IMR-90 (cell line): ENCODE data around the gene UBASH3A.

Experiments
- BHLHE40 ChIP-seq: fragments of 150-350 bp; IDR thresholded peaks from 2 replicates; pipeline ENCODE4 v1.6.1; 2016; ENCODE audit warnings: mild to moderate bottlenecking, low read depth, low read length
- CEBPB ChIP-seq: IDR thresholded peaks from 2 replicates; pipeline ENCODE4 v1.6.1; 2012; ENCODE audit warnings: low read depth, low read length, improper control_type of control experiment
- CTCF ChIP-seq: conservative IDR thresholded peaks from 2 replicates; pipeline ENCODE4 v1.5.1; 2012; ENCODE audit warnings: mild to moderate bottlenecking, low read depth, low read length, improper control_type of control experiment
- ELK1 ChIP-seq: fragments of 150-350 bp; IDR thresholded peaks from 2 replicates; pipeline ENCODE4 v1.6.1; 2016; ENCODE audit warnings: low read depth, mild to moderate bottlenecking, low read length, moderate library complexity, borderline replicate concordance
- MAFK ChIP-seq: IDR thresholded peaks from 2 replicates; pipeline ENCODE4 v1.6.1; 2012; ENCODE audit warnings: low read depth, low read length, improper control_type of control experiment
- MXI1 ChIP-seq: IDR thresholded peaks from 2 replicates; pipeline ENCODE4 v1.6.1; 2012; ENCODE audit warnings: low read depth, mild to moderate bottlenecking, low read length, moderate library complexity, borderline replicate concordance
- POLR2A ChIP-seq: IDR thresholded peaks from 2 replicates; pipeline ENCODE4 v1.6.1; 2012; ENCODE audit warnings: mild to moderate bottlenecking, low read depth, low read length
- RAD21 ChIP-seq: IDR thresholded peaks from 2 replicates; pipeline ENCODE4 v1.6.1; 2012; ENCODE audit warnings: low read length, improper control_type of control experiment
- RCOR1 ChIP-seq: IDR thresholded peaks from 2 replicates; pipeline ENCODE4 v1.6.1; 2012; ENCODE audit warnings: mild to moderate bottlenecking, low read length, improper control_type of control experiment; ENCODE audit not compliant: insufficient replicate concordance
- RFX5 ChIP-seq: IDR thresholded peaks from 2 replicates; pipeline ENCODE4 v1.8.0; 2012; ENCODE audit warnings: low read depth, mild to moderate bottlenecking, low read length, moderate library complexity
- SMC3 ChIP-seq: fragments of 150-350 bp; IDR thresholded peaks from 2 replicates; pipeline ENCODE4 v1.6.1; 2016; ENCODE audit warnings: low read depth, mild to moderate bottlenecking, antibody characterized with exemption, low read length, moderate library complexity
- USF2 ChIP-seq: fragments of 150-350 bp; IDR thresholded peaks from 2 replicates; pipeline ENCODE4 v1.6.1; 2017; ENCODE audit warnings: mild to moderate bottlenecking, antibody characterized with exemption, low read length, low read depth

- TF ChIP-seq CTCF (no peak), RCOR1 (no peak), MAFK (no peak), MXI1 (no peak), RAD21 (no peak), POLR2A (no peak), ELK1 (no peak), USF2 (no peak), SMC3 (no peak), BHLHE40 (no peak), CEBPB (no peak), RFX5 (no peak)
Measured at GRCh38 chr21:42357307-42357706, 46.4 kb upstream of the UBASH3A start.
